GM19099 (cell line): ENCODE data around the gene IL11.

Experiments
- POLR2A ChIP-seq: IDR thresholded peaks from 3 replicates; pipeline ENCODE4 v1.6.1; 2011; ENCODE audit warnings: low read depth; ENCODE audit not compliant: insufficient read length; ENCODE audit errors: extremely low read depth

IL11 gene

GRCh38 chr19:55352040-55352439 lies 18.2 kb downstream of the IL11 start:
- no peak for TF ChIP-seq POLR2A

DNA sequence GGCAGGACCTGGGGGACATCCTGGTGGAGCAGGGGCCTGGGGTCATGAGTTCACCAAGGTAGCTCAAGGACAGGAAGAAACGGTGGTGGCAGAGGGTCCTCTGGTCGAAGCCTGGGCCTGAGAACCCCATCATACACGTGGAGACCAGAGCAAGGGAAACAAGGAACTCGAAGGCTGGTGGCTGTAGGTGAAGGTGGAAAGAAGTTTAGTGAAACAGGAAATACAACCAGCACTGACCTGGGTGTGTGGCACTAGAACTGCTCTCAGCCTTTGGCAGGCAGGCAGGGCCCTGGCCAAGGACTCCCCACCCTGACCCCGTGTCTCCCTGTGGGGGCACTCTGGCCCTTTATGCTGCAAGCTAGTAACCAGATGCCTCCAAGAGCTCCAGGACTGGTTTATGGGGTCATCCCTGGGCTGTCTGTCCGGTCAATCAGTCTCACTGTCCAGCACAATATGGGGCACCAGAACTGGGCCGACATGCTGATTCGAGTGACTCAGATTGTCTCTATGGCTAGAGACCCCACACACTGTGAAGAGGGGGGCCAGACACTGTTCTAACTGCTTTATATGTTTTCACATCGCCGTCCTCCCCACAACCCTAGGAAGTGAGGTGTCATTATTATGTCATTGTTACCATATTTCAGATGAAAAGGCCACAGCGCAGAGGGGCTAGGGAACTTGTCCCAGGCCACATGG lies 19.5 kb downstream of the IL11 start:
- TF ChIP-seq POLR2A = no peak

GRCh38 chr19:55348317-55349034 lies 21.8 kb downstream of the IL11 start:
- no peak for TF ChIP-seq POLR2A

- TF ChIP-seq POLR2A = no peak
Observed at GRCh38 chr19:55347442-55348009, 22.7 kb downstream of the IL11 start.

DNA sequence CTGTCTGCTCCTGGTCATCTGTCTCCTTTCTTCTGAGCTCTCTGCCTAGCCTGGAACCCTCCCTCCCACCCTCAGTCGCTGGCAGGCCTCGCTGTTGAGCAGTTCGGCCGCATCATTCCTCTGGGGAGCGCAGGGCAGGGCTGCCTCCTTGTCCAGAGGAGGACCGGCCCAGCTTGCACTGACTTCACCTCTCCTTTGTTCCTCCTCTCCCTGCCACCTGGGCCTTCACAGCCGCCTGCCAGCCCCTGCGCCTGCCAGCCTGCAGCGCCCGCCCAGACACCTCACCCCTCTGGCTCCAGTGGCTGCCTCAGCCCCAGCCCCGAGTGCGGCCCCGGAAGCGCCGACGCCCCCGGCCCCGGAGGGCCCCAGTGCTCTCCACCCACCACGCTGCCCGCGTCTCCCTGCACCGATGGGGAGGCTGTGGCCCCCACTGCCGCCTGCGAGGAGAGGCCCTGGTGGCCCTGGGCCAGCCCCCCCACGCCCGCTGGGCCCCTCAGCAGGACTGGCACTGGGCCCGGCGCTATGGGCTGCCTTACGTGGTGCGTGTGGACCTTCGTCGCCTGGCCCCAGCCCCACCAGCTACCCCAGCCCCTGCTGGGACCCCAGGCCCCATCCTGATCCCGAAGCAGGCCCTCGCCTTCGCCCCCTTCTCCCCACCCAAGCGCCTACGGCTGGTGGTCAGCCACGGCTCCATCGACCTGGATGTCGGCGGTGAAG lies 23.4 kb downstream of the IL11 start:
- no peak for TF ChIP-seq POLR2A

GRCh38 chr19:55345818-55346724 lies 24.2 kb downstream of the IL11 start:
- TF ChIP-seq POLR2A = no peak

DNA sequence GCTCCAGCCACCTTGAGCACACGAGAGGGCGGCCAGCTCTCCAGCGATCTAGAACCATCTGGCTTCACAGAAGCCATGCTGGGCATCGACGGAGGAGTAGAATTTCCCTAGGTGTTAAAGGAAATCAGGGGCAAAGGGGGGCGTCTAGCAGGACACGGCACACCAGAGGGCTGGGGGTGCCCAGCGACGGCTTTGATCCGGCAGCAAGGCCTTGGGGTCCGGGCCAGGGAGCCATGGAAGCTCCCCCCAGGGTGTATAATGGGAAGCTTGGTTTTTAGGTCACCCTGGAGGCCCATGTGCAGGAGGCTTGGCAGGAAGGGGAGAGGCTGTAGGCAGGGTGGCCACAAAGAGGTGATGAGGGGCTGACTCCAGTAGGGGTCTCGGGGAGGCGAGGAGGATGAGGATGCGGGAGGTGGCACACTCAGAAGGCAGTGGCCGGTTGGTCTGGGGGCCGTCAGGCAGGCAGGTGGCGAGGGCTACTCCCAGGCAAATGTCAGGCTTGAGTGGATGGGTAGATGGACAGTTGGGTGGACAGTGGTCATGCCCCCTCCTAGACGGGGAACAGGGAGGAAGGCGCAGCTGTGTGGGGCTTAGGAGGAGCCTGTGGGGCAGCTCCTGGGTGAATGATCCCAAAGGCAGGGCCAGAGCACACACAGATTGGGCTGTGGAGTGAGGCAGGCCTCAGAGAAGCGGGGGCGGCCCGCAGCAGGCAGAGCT lies 25.0 kb downstream of the IL11 start:
- no peak for TF ChIP-seq POLR2A

- no peak for TF ChIP-seq POLR2A
Observed at GRCh38 chr19:55344444-55344843, 25.8 kb downstream of the IL11 start.

DNA sequence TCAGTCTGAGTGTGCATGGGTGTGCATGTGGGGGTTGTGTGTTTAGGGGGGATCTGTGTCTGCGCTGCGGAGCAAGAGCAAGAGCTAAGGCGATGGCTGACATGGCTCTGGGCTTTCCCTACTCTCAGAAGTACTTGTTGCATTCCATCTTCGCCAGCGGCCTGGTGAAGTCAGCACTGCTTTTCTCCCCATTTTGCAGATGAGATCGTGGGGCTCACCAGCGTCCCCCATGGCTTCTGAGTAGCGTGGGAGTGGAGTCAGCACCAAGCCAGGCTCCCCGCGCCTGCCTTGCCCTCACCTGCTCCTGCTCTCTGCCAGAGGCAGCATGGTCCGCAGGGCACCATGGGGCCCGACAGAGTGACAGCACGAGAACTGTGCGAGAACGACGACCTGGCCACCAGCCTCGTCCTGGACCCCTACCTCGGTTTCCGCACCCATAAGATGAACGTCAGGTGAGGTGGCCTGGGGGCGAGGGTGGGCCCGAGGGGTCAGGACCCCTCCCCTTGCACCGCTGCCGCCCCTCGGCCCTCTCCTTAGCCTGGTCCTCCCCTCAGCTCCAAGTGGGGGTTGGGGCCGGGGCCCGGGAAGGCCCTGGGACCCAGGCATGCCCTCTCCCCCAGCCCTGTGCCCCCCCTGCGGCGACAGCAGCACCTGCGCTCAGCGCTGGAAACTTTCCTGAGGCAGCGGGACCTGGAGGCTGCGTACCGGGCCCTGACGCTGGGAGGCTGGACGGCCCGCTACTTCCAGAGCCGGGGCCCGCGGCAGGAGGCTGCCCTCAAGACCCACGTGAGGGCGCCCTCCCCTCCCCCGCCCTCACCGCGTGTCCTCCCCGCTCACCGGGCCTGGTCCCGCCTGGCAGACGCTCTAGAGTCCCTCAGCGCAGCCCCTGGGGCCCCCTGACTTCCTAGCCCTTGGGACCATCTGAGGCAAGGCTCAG lies 28.4 kb downstream of the IL11 start:
- no peak for TF ChIP-seq POLR2A

DNA sequence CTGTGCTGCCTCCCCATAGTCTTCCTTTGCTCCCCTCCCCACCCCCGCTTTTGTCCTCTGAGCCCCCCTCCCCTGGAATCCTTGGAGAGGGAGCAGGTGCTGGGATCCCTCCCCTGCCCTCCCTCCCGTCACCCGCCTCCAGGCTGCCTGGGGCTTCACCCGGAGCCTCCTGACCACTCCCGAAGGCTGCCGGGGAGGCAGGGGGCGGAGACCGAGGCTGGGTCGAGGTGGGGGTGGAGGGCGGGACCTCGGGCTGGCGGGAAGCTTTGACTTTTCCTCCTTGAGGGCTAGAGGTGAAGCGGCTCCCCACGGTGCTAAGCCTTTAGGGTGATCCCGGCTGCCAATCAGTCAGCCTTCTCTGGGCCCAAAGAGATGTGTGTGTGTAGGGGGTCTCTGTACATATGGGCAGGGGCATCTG lies 29.1 kb downstream of the IL11 start:
- TF ChIP-seq POLR2A = no peak

DNA sequence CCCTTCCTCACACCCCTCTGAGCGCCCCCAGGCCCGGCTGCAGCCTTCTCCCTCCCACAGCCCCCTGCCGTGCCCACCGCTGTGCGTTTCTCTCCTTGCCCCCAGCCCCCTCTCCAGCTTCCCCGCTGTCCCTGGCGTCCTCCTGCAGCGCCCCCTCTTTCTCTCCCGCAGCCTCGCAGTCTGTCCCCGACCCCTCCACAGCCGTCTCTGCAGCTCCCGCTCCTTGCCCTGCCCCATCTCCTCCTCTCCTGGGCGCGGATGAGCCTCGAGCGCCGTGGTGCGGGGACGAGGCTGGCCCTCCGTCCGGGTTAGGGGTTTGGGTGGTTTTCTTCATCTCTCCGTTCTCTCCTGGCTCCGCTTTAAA lies 29.5 kb downstream of the IL11 start:
- no peak for TF ChIP-seq POLR2A

DNA sequence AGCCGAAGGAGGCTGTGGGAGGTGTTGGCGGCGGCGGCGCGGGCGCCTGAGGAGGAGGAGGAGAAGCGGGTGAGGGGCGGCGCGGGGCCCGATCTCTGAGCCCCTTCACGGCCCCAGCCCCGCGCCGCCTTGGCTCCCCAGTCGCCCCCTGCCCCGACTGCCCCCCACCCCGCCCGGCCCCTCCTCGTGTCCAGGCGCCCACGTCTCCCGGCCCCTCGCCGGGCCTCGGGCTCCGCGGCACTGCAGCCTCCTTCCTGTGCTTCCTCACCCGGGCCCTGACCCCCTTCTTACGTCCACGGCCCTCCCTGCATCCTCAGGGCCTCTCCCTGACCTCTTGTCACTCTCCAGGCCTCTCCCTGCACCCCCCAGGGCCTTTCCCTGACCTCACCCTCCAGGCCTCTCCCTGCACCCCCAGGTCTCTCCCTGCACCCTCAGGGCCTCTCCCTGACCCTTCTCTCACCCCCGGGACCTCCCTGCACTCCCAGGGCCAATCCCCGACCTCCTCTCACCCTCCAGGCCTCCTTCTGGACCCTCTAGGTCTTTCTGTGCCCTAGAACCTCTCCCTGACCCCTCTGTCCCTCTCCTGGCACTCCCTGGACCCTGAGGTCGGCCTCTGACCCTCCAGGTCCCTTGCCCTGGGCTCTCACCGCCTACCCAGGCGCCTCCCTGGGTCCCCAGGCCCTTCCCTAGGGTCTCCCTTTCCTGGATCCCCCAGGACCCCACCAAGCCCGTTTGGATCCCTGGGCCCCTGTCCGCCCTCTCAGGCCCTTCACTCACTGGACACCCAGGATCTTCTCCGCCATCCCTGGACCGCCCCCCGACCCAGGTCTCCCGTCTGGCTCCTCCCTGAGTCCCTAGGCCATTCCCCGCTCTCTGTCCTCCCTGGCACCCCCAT lies 30.1 kb downstream of the IL11 start:
- TF ChIP-seq POLR2A = peak; percentile 77

GRCh38 chr19:55339105-55339888 lies 31.0 kb downstream of the IL11 start, which contains the start of gene KMT5C:
Gene KMT5C (plus strand): TSS chr19:55339876. CDS start chr19:55341937, 2,061 bp downstream.
- TF ChIP-seq POLR2A = peak; percentile 27
